Neural crest cell (in vitro differentiated cells): ENCODE data around the gene OTULIN. TPM values are rescaled to one million over a fixed set of nuclear protein-coding genes. Genes with fewer than 3 reads are reported as not detected.

Source experiments
- DNase-seq: peaks from one replicate; pipeline ENCODE4 v3.0.0; 2021; ENCODE audit warnings: low read depth, mixed read lengths, low spot score
- H3K27ac Mint-ChIP-seq: one replicate; pipeline ENCODE4 v1.8.0; 2021; ENCODE audit warnings: mild to moderate bottlenecking, mixed read lengths; ENCODE audit not compliant: unreplicated experiment
- H3K27me3 Mint-ChIP-seq: 2 replicates; pipeline ENCODE4 v1.8.0; 2021; ENCODE audit warnings: low read depth, mild to moderate bottlenecking, mixed read lengths
- H3K36me3 Mint-ChIP-seq: 2 replicates; pipeline ENCODE4 v1.8.0; 2021; ENCODE audit warnings: low read depth, mild to moderate bottlenecking, mixed read lengths
- H3K4me1 Mint-ChIP-seq: 2 replicates; pipeline ENCODE4 v1.8.0; 2021; ENCODE audit warnings: mixed read lengths
- H3K4me3 Mint-ChIP-seq: one replicate; pipeline ENCODE4 v1.8.0; 2021; ENCODE audit warnings: mild to moderate bottlenecking, mixed read lengths
- H3K9me3 Mint-ChIP-seq: 2 replicates; pipeline ENCODE4 v1.8.0; 2021; ENCODE audit warnings: mixed read lengths
- total RNA-seq: library from RNA; stranded (reverse); gene quantifications from 2 replicates; pipeline ENCODE4 v1.2.1, GENCODE V29; 2021
- TF ChIP-seq, protein P1 (sequence below): fragments of 200-600 bp; sonication (generic); conservative IDR thresholded peaks from 2 replicates; pipeline ENCODE4 v1.5.0; 2021; ENCODE audit warnings: antibody characterized with exemption, mild to moderate bottlenecking

The OTULIN gene
- total RNA-seq, 1 donor from 2014 or later, result 33.7 TPM

DNA sequence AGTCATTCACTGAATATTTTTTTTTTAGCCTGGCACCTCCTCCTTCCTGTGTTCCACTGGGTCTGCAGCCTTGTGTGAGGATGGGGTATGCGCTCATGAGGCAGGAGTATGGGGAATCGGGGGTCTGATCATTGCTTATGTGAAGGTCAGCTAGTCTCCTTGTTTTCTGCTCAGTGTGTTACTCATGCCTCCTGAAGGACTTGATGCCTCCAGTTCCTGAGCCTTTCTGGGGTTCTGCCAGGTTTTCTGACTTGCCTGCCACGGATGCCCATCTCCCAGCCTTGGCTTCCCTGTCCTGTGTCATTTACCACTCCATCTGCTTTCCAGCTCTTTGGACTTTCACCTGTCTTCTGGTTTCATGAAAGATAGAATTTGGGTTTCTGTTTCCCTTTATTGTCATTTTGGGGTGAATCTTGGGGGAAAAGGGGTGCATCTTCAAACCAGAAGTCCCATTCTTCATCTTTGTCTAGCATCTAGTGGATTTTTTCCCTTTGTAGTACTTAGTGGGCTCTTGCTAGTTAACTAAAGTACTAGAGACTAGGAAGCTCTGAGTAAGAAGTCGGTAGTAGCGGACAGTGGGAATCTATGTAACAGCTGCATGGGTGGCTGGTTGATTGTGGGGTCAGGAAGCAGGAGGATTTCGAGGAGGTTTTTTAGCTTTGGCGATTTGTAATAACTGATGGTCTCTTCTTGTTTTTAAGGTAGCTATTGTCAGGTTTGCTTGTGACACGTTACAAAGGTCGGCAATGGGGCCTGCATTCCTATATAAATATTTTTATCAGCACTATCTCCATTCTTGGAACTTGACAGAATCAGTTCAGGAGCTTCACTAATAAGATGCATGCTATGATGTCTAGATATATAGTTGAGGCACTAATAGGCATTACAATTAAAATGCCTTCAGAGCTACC, 8.2 kb downstream of the OTULIN start:
- no peak for DNase-seq
- TF ChIP-seq, protein P1, sequence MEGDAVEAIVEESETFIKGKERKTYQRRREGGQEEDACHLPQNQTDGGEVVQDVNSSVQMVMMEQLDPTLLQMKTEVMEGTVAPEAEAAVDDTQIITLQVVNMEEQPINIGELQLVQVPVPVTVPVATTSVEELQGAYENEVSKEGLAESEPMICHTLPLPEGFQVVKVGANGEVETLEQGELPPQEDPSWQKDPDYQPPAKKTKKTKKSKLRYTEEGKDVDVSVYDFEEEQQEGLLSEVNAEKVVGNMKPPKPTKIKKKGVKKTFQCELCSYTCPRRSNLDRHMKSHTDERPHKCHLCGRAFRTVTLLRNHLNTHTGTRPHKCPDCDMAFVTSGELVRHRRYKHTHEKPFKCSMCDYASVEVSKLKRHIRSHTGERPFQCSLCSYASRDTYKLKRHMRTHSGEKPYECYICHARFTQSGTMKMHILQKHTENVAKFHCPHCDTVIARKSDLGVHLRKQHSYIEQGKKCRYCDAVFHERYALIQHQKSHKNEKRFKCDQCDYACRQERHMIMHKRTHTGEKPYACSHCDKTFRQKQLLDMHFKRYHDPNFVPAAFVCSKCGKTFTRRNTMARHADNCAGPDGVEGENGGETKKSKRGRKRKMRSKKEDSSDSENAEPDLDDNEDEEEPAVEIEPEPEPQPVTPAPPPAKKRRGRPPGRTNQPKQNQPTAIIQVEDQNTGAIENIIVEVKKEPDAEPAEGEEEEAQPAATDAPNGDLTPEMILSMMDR, result no peak
- Mint-ChIP-seq H3K27me3 (no peaks in the 10 kb centered on the region), H3K4me3 (no peak overlapping the region), H3K36me3 (peaks cover 6% of the 10 kb centered on the region), H3K9me3 (no peaks in the 10 kb centered on the region), H3K27ac (no peak overlapping the region), H3K4me1 (peaks cover 32% of the 10 kb centered on the region)

DNA sequence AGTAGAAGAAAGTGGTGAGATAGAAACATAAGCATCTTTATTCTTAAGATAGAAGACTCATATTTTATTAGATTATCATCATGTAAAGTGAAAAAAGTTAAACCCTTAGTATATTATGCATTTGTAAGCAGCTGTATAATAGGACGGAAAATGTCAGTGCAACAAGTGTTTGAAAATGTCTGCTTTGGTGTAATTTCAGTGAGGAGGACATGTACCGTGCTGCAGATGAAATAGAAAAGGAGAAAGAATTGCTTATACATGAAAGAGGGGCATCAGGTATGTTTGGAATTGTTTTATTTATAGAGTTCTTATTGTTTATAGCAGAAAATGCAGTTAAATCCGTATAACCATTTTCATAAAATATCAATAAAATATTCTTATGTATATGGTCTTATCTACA, 8.9 kb downstream of the OTULIN start:
- H3K27me3 Mint-ChIP-seq, result no peaks in the 10 kb centered on the region

DNA sequence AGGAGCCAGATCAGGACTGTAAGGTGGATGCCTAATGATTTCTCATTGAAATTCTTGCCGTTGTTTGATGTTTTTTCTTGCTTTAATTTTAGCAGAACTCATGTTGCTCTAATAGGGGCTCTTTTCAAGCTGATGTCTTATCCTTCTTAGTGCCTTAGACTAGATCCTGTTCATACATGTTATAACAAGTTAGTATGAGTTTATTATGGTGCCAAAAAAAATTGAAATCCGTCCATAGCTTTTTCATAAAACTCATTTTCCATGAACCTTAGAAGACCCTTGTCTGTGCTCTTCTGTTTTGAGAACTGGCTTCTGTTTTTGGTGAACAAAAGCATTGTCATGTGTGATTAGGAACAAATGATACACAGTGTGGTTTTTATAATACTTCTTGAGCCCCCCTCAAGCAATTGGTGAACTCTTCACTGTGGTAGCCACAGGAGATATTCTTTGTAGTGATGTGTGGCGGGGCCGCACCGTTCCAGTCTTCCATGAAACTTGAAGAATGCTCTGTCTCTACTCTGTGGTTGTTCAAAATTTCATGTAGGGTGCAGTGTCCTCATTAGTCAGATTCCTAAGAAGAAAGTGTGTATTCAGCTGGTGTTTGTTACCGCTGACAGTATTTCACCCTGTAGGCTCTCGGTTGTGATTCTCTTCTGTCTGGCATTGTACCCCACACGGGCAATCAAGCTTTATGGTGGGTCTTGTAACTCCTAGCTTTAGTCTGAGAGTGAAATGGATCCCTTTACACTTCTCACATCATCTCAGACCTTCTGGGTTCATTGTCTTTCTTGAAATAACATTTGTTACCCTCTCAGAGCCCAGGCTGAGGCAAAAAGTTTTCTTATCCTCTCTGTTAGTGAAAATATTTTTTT, 10.7 kb downstream of the OTULIN start:
- TF ChIP-seq, protein P1, result no peak
- DNase-seq, result no peak
- H3K36me3 Mint-ChIP-seq, result peaks cover 4% of the 10 kb centered on the region
- H3K27ac Mint-ChIP-seq, result no peak overlapping the region
- no peaks in the 10 kb centered on the region for H3K9me3 Mint-ChIP-seq
- peaks cover 25% of the 10 kb centered on the region for H3K4me1 Mint-ChIP-seq
- no peak overlapping the region for H3K4me3 Mint-ChIP-seq
- no peaks in the 10 kb centered on the region for H3K27me3 Mint-ChIP-seq

More for the DNA sequence above, 8.9 kb downstream of the OTULIN start:
- DNase-seq, result no peak
- no peak overlapping the region for H3K27ac Mint-ChIP-seq
- TF ChIP-seq, protein P1, result no peak
- no peaks in the 10 kb centered on the region for H3K9me3 Mint-ChIP-seq
- peaks cover 3% of the 10 kb centered on the region for H3K36me3 Mint-ChIP-seq
- H3K4me3 Mint-ChIP-seq, result no peak overlapping the region
- H3K4me1 Mint-ChIP-seq, result peaks cover 26% of the 10 kb centered on the region

DNA sequence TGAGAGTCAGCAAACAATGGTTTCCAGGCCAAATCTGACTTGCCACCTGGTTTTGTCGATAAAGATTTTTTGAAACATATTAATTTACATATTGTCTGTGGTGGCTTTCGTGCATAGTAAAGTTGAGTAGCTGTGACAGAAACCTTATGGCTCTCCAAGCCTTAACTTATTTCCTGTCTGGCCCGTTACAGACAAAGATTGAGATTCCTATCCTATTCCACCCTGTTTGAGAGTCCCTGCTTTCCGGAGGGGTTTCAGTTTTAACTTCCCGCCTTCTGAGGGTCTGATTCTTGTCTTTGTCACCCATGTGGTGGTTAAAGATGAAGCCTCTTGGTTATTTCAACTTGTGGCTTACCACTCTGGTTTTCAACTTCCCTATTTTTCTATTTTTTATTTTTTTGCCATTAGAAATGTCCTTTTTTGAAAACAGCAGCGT, 11.4 kb downstream of the OTULIN start:
- no peak overlapping the region for H3K27ac Mint-ChIP-seq
- TF ChIP-seq, protein P1, result no peak
- peaks cover 24% of the 10 kb centered on the region for H3K4me1 Mint-ChIP-seq
- no peaks in the 10 kb centered on the region for H3K9me3 Mint-ChIP-seq
- H3K4me3 Mint-ChIP-seq, result no peak overlapping the region
- no peaks in the 10 kb centered on the region for H3K27me3 Mint-ChIP-seq
- no peak for DNase-seq
- peaks cover 5% of the 10 kb centered on the region for H3K36me3 Mint-ChIP-seq

DNA sequence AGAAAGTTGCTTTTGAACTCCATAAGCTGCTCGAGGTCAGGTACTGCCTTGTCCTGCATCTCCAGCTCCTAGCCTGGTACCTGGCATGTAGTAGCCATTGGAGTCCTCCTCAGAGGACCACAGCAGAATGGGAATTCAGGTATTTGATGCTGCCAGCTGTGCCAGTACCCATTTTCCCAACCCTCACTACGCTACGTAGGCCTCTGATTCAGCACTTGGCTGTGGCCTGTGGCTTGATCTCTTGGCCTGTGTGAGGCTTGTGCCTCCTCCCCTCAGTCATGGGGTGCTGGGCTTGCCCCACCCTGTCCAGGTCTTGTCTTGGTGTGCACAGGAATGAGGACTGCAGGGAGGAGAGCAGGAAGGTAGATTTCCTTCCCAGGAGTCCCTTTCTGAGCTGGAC, 11.8 kb downstream of the OTULIN start:
- H3K27ac Mint-ChIP-seq, result no peak overlapping the region
- no peaks in the 10 kb centered on the region for H3K9me3 Mint-ChIP-seq
- peaks cover 5% of the 10 kb centered on the region for H3K36me3 Mint-ChIP-seq
- H3K4me3 Mint-ChIP-seq, result no peak overlapping the region
- peaks cover 21% of the 10 kb centered on the region for H3K4me1 Mint-ChIP-seq
- no peaks in the 10 kb centered on the region for H3K27me3 Mint-ChIP-seq
- DNase-seq, result no peak
- TF ChIP-seq, protein P1, result no peak
